ENCODE data around the gene ASF1B.

ASF1B gene

DNA sequence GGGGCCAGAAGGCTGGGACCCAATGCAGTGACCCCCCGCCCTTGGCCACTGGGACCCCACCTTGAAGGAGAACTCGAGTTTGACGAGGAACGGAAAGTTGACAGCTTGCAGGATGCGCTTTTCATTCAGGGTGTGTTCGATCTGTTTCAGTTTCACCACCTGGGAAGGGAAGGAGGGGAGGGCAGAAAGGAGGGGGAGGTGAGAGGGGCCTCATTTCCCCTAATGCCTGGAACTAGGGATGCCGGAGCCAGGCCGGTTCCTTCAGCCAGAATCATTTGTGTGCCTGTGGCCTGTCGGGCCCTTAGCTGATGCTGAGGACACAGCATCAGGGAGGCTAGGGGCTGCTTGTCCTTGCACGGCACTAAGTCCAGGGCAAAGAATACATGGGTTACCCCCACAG lies 33.6 kb downstream of the ASF1B start:
- H3K9me3 Mint-ChIP-seq: no peaks in the 10 kb centered on the region
- H3K4me1 Mint-ChIP-seq (ENCODE audit: low read depth): no peaks in the 10 kb centered on the region
- intact Hi-C loops (cut with micrococcal nuclease): no loop called here
- H3K27ac Mint-ChIP-seq: no peak overlapping the region
- H3K27me3 Mint-ChIP-seq: no peaks in the 10 kb centered on the region
- H3K36me3 Mint-ChIP-seq (ENCODE audit: low read depth): peaks cover 95% of the 10 kb centered on the region
- no peak overlapping the region for H3K4me3 Mint-ChIP-seq

DNA sequence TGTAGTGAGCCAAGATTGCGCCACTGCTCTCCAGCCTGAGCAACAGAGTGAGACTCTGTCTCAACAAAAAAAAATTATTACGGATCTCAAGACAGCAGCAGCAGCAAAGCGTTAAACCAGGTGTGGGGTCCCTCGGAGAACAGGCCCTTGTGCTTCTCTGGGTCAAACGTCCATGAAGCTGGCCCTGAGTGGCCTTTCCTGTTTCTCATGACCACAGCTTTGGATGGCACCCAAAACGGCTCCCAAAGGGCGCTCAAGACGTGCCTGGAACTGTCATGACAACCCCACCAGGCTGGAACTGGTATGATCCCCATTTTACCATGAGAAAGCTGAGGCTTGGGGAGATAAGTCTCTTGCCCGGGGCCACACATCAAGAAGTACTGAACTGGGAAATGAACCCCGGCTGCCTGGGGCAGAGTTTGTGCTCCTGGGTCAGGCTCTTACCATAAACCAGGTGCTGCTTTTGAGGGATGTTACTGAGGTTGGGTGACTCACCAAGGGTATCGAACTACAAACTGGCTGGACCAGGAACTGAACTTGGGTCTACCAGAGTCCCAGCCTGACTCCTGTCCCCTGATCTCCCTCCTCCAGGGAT lies 34.2 kb downstream of the ASF1B start:
- Mint-ChIP-seq H3K4me3 (no peak overlapping the region), H3K27ac (no peak overlapping the region), H3K36me3 (ENCODE audit: low read depth) (peaks cover 95% of the 10 kb centered on the region), H3K9me3 (no peaks in the 10 kb centered on the region), H3K27me3 (no peaks in the 10 kb centered on the region), H3K4me1 (ENCODE audit: low read depth) (no peaks in the 10 kb centered on the region)
- intact Hi-C loops (cut with micrococcal nuclease): no loop called here

DNA sequence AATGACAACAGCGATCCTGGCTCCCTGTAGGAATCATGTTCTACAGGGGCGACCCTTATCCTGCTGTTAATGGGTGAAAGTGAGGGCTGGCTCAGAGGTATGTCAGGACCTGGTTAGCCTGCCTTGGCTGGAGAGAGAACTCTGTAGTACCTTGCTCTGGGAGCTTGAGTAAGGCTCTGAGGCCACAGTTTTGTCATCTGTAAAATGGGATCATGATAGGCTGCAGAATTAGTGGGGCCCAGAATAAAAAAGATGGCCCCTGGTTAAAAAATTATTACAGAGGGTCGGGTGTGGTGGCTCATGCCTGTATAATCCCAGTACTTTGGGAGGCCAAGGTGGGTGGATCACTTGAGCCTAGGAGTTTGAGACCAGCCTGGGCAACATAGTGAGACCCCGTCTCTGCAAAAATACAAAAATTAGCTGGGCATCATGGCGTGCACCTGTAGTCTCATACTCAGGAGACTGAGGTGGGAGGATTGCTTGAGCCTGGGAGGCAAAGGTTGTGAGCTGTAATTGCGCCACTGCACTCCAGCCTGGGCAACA lies 35.3 kb downstream of the ASF1B start:
- Mint-ChIP-seq H3K9me3 (no peaks in the 10 kb centered on the region), H3K4me1 (ENCODE audit: low read depth) (no peaks in the 10 kb centered on the region), H3K4me3 (no peak overlapping the region), H3K27me3 (no peaks in the 10 kb centered on the region), H3K27ac (no peak overlapping the region), H3K36me3 (ENCODE audit: low read depth) (peaks cover 95% of the 10 kb centered on the region)
- intact Hi-C loops (cut with micrococcal nuclease): no loop called here

DNA sequence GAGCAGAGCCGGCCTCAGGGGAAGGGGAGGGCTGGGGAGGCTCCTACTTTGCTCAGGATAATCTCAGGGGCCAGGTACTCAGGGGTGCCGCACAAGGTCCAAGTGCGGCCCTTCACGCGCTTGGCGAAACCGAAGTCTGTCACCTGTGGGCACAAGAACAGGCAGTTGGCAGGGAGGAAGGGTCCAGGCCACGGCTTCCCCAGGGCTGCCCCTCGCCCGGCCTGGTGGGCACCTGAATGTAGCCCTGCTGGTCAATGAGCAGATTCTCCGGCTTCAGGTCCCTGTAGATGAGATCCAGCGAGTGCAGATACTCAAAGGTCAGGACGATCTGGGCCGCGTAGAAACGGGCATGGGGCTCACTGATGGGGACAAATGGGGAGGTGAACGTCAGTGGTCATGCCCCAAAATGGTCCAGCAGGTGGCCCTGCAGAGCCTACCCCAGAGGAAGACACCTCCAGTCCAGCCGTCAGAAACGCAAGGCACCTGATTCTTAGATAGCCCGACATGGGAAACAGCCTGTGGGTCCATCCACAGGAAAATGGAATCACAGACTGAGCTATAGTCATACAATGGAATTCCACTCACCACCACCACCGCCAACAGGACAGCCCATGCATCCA lies 38.7 kb downstream of the ASF1B start:
- Mint-ChIP-seq H3K4me3 (no peak overlapping the region), H3K27me3 (no peaks in the 10 kb centered on the region), H3K27ac (peak overlapping the region; percentile 8), H3K9me3 (peaks cover 9% of the 10 kb centered on the region), H3K36me3 (ENCODE audit: low read depth) (peaks cover 86% of the 10 kb centered on the region), H3K4me1 (ENCODE audit: low read depth) (no peaks in the 10 kb centered on the region)
- intact Hi-C loops (cut with micrococcal nuclease): no loop called here

DNA sequence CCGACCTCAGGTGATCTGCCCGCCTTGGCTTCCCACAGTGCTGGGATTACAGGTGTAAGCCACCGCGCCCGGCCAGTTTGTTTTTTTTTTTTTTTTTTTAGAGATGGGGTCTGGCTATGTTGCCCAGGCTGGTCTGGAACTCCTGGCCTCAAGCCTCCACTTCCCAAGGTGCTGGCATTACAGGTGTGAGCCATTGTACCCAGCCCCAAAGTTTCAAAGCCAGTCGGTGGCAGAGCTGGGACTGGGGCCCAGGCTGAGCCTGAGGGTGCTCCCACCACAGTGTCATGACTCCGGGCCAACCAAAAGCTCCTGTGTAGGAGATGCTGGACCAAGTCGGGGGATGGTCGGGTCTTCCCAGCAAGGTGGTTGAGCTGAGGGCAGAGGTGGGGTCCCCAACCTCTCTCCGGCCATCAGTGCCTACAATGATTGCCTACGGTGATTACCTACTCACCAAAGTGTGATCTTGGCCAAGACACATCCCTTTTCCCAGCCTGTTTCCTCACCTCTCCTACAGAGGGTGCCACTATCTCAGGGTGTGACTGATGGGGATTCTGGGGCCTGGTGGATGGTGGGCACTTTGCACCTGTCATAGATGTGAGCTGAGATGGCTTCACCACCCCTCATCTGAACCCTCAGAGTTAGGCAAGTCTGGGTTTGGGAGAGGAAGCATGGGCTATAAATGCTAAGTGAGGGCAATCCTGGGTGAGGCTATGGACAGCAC lies 40.0 kb downstream of the ASF1B start:
- intact Hi-C loops (cut with micrococcal nuclease): no loop called here
- Mint-ChIP-seq H3K4me1 (ENCODE audit: low read depth) (peaks cover 9% of the 10 kb centered on the region), H3K27me3 (no peaks in the 10 kb centered on the region), H3K4me3 (no peak overlapping the region), H3K36me3 (ENCODE audit: low read depth) (peaks cover 78% of the 10 kb centered on the region), H3K9me3 (peaks cover 9% of the 10 kb centered on the region), H3K27ac (no peak overlapping the region)

DNA sequence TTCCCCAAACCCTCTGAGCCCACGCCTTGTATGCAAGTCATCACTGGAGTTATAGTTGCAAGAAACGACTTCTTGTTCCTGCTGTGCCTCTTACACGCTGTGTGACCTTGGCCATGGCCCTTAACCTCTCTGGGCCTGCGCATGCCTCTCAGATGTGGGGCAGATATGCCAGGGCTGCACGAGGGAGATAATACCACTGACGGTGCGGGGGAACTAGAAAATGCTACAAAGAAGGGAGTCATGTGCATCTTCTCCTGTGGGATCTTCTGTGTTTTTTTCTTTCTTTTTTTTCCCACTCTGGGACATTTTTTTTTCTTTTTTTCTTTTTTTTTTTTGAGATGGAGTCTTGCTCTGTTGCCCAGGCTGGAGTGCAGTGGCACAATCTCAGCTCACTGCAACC lies 41.5 kb downstream of the ASF1B start:
- Mint-ChIP-seq H3K27me3 (no peaks in the 10 kb centered on the region), H3K4me1 (ENCODE audit: low read depth) (peaks cover 11% of the 10 kb centered on the region), H3K9me3 (peaks cover 9% of the 10 kb centered on the region), H3K36me3 (ENCODE audit: low read depth) (peaks cover 64% of the 10 kb centered on the region), H3K27ac (peak overlapping the region; percentile 3), H3K4me3 (no peak overlapping the region)
- intact Hi-C loops (cut with micrococcal nuclease): no loop called here

DNA sequence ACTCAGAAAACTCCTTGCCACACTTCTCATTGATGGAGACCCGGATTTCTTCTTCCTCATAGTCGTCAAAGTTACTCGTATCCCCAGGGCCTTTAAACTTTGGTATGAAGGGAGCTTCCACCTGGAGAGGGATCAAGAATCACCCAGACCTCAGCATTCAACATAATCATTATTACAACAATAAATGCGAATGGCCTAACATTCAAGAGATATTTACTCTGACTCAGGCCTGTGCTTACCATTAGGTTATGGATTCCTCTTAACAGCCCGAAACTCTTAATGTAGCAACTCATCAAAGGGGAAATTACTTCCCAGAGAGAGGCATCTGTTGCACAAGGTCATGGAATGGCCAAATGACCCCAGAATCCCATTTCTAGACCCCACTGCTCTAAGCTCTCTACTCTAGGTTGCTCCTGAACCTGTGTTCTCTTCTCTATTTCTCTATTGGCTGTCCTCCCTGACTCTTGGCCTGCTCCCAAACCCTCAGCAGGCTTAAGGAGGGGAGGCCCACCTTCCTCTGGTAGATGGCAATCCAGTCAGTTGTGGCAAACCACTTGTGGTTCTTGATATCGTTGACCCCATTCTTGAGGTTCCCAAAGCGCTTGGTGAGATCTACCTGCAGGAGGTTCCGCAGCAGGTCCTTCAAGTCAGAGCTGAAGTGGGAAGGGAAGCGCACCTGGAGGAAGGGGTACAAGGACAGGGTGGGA lies 43.1 kb downstream of the ASF1B start:
- Mint-ChIP-seq H3K9me3 (peaks cover 9% of the 10 kb centered on the region), H3K4me1 (ENCODE audit: low read depth) (peaks cover 21% of the 10 kb centered on the region), H3K27me3 (no peaks in the 10 kb centered on the region), H3K27ac (no peak overlapping the region), H3K36me3 (ENCODE audit: low read depth) (peaks cover 66% of the 10 kb centered on the region), H3K4me3 (no peak overlapping the region)
- intact Hi-C loops (cut with micrococcal nuclease): no loop called here

DNA sequence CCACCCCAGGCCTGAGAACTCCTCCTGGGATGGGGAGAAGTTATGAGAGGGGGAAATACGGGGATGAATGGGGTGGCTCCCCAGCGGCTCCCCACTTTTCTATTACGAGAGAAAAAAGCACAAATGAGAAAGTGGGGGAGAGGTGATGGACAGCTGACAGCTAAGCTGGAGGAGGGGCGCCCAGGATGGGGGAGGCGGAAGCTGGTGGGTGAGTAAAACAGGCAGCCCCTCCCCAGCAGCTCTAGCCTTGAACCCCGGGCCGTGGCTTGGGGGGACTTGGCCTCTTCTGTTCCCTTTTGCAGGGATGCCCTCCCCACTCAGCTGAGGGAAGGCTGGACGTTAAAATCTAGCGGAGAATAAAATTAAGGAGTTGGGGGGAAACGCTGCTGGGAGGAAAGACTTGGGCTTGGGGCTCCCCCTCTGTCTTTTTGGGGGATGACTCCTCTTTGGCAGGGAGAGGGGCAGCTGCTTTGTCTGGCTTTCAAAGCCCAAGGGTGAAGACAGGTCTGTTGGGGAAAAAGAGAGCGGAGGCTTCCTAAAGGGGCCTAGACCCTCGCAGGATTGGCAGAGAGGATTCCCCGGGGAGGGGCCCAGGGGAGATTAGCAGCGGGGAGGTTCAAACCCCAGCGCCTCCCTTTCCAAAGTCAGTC lies 44.5 kb downstream of the ASF1B start:
- intact Hi-C loops (cut with micrococcal nuclease): loop anchor here (2.0 kb wide), 1 partner anchor 25 kb away; the partner anchor contains the start of gene PRKACA
- Mint-ChIP-seq H3K27me3 (no peaks in the 10 kb centered on the region), H3K27ac (peak overlapping the region; percentile 96), H3K4me1 (ENCODE audit: low read depth) (peaks cover 27% of the 10 kb centered on the region), H3K9me3 (peaks cover 9% of the 10 kb centered on the region), H3K36me3 (ENCODE audit: low read depth) (peaks cover 66% of the 10 kb centered on the region), H3K4me3 (peak overlapping the region; percentile 94)

DNA sequence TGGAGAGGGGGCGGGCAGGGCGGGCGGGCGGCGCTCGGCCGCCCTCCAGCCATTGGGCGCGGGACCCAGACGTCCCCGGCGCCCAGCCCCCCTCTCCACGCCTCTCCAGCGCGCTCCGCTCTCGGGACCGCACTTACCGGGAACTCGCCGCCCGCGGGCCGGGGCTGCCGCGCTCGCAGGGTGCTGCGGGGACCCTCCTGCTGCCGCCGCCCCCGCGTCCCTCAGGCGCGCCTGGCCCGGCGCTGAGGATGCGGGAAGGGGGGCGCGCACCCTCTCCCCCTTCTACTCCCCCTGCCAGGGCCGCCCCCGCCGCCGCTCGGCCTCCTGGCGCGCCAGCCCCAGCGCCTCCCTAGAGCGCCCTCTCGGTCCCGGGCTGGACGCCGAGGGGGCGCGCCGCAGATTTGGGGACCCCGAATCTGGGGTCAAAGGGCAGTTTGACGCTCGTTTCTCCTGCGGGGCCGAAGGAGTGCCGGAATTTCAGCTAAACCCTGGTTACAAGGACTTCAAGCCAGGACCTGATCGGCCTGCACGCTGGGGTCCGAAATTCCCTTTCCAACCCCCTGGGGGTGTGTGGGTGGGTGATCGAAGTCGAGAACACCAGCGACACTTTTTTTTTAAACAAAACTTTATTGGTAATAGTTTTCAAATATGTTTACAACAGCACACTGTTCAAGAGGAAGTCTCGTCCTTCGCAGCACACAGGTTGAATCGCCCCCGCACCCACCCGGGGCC lies 45.1 kb downstream of the ASF1B start:
- peaks cover 27% of the 10 kb centered on the region for H3K4me1 Mint-ChIP-seq (ENCODE audit: low read depth)
- H3K27ac Mint-ChIP-seq: peak overlapping the region; percentile 96
- intact Hi-C loops (cut with micrococcal nuclease): loop anchor here (2.0 kb wide), 1 partner anchor 26 kb away; the partner anchor contains the start of gene PRKACA
- H3K36me3 Mint-ChIP-seq (ENCODE audit: low read depth): peaks cover 63% of the 10 kb centered on the region
- H3K27me3 Mint-ChIP-seq: no peaks in the 10 kb centered on the region
- H3K9me3 Mint-ChIP-seq: peaks cover 9% of the 10 kb centered on the region
- H3K4me3 Mint-ChIP-seq: peak overlapping the region; percentile 94

DNA sequence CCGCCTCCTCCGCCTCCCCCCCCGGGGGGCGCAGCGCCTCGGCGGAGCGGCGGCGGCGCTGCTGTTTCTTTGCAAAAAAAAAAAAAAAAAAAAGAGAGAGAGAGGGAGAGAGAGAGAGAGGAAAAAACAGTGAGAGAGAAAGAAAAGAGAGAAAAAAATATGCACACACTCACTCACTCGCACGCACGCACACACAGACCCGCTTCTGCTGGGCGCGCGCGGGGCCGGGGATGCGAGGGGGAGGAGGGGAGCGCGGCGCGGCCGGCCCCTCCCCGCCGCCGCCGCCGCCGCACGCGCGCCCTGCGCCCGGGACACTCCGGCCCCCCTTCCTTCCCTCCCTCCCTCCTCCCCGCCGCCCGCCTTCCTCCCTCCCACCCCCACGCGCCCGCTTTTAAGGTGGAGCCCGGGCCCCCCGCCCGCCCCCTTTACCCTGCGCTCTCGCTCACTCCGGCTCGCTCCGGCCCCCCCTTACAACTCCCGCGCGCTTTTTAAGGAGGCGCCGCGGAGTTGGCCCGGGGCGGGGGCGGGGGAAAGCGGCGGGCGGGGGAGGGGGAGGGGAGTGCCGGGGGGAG lies 45.8 kb downstream of the ASF1B start, which contains the start of gene SAMD1:
SAMD1 (minus strand) TSS at position 243 of the 572 bp plus-strand sequence.
- Mint-ChIP-seq H3K4me3 (peak within 1 kb of the TSS; percentile 94), H3K27ac (peak within 1 kb of the TSS; percentile 96), H3K27me3 (no peaks in the 10 kb centered on the region), H3K4me1 (ENCODE audit: low read depth) (peaks cover 27% of the 10 kb centered on the region), H3K9me3 (peaks cover 9% of the 10 kb centered on the region), H3K36me3 (ENCODE audit: low read depth) (peaks cover 61% of the 10 kb centered on the region)
- intact Hi-C loops (cut with micrococcal nuclease): loop anchor here (2.0 kb wide), 1 partner anchor 26 kb away; the partner anchor contains the start of gene PRKACA

DNA sequence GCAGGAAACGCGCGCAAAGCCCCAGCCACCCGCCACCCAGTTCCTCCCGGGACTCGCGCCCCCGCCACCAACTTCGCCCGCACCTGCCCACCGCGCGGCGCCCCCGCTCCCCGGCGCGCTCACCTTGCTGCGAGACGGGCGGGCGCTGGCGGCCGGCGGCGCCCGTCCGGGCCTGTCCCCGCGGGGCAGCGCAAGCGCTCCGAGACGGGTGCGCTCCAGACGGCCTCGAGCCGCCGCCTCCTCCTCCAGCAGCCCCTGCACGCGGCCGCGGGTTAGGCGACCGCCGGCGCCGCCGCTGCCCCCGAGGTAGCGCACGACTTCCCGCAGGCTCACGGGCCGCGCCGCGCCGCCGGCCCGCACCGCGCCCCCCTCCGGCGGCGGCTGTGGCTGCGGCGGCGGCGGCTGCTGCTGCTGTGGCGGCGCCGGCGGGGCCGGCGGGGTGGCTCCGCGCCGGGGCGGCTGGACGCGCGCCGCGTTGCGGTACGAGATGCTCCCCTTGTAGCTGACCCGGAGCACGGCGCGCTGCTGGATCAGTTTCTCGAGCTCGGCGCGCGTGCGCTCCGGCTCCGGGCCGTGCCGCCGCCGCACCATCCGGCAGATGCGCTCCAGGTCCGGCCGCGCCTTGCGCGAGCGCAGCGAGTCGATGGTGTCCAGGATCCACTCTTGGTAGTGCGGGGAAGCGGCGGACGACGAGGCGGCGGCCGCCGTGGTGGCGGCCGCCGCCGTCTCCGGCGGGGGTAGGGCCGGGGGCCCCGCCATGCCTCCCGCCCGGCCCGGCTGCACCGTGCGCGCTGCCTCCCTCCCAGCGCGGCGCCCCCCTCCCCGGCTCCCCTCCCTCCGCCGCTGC lies 46.5 kb downstream of the ASF1B start:
- Mint-ChIP-seq H3K9me3 (peaks cover 9% of the 10 kb centered on the region), H3K4me3 (peak overlapping the region; percentile 82), H3K36me3 (ENCODE audit: low read depth) (peaks cover 61% of the 10 kb centered on the region), H3K4me1 (ENCODE audit: low read depth) (peaks cover 27% of the 10 kb centered on the region), H3K27me3 (no peaks in the 10 kb centered on the region), H3K27ac (peak overlapping the region; percentile 96)
- intact Hi-C loops (cut with micrococcal nuclease): loop anchor here (1.0 to 2.0 kb wide), 2 partner anchors 9 to 27 kb away; partner anchors contain the start of gene PRKACA

DNA sequence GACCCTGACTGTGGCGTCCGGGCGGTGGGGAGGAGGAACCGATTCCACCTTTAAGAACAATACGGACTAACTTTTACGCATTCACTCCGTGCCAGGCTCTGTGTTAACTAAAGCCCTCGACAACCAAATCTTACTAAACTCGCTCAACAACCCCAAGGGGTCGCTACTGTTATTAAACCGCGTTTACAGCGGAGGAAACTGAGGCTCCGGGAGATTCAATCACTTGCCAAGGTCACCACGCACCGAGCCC lies 47.1 kb downstream of the ASF1B start:
- Mint-ChIP-seq H3K4me3 (peak overlapping the region; percentile 69), H3K27ac (peak overlapping the region; percentile 5), H3K36me3 (ENCODE audit: low read depth) (peaks cover 56% of the 10 kb centered on the region), H3K9me3 (peaks cover 9% of the 10 kb centered on the region), H3K27me3 (no peaks in the 10 kb centered on the region), H3K4me1 (ENCODE audit: low read depth) (peaks cover 27% of the 10 kb centered on the region)
- intact Hi-C loops (cut with micrococcal nuclease): loop anchor here (1.0 kb wide), 1 partner anchor 8 kb away; no protein-coding TSS in a partner anchor
